Left cardiac atrium (tissue), 4 donors: ENCODE measurements around the gene FAM83F. TPM values are rescaled to one million over a fixed set of nuclear protein-coding genes. Genes with fewer than 3 reads are reported as not detected.
"Not testable (repeated sequence)": the region's sequence is repeated elsewhere in the genome, so short reads cannot be mapped to it uniquely, and the experiment has no call there.

Experiments used
- ATAC-seq, 2 donors: fragments of 200-7000 bp; cut with Tn5 transposase; one replicate each; pipeline ENCODE4 v1.9.1; 2020; ENCODE audit warnings: mild to moderate bottlenecking in 2 of 2, moderate library complexity in 2 of 2
- DNase-seq: peaks from one replicate; pipeline ENCODE4 v3.0.0-alpha.2; 2020
- intact Hi-C, 2 donors: fragments of 100-400 bp; cut with DNase I; formaldehyde crosslinking; loops; one replicate each; pipeline versions ENCODE4 v1.14.1 to v1.15.1; 2022 to 2023
- total RNA-seq, 2 donors: library from RNA; stranded (reverse); fragmentation: NEBNext Ultra II Directional; extraction: Animal tissue kit (Norgen Biotek cat#: 25700); gene quantifications; one replicate each; pipeline ENCODE4 v1.2.1, GENCODE V29; 2021
- donor health status: DM: no; HTN: yes; CAD: no.
- donor health status: DM: no; HTN: yes; CAD: no; lungs with severe emphysema.
- donor health status: DM: yes; HTN: yes; CAD: no.
- donor health status: Dilated cardiomyopathy.

The FAM83F gene
- total RNA-seq, 2 donors from 2014 or later: 2.2 to 2.4 TPM

DNA sequence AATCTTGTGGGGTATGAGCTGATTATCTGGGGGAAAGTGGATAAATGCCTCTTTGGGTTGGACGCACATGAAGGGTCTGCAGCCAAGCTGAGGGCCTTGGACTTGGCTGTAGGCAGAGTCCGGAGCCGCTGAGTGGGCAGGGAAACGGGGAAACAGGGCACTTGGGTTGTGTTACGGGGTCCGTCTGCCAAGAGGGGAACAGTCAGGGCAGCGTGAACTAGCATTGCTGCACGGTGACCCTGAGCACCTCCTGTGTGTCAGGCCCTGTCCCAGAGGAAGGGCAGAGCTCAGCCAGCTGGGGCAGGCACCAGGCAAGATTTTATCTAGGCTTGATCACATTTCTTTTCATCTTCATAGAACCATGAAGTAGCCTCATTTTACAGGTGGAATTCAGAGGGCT, 11.9 kb downstream of the FAM83F start:
- intact Hi-C loops: loop anchor here in 1 of 2 donors (10.0 kb wide), 1 partner anchor 72 kb away; no protein-coding TSS in a partner anchor
- DNase-seq (no peak), ATAC-seq (no peak)

DNA sequence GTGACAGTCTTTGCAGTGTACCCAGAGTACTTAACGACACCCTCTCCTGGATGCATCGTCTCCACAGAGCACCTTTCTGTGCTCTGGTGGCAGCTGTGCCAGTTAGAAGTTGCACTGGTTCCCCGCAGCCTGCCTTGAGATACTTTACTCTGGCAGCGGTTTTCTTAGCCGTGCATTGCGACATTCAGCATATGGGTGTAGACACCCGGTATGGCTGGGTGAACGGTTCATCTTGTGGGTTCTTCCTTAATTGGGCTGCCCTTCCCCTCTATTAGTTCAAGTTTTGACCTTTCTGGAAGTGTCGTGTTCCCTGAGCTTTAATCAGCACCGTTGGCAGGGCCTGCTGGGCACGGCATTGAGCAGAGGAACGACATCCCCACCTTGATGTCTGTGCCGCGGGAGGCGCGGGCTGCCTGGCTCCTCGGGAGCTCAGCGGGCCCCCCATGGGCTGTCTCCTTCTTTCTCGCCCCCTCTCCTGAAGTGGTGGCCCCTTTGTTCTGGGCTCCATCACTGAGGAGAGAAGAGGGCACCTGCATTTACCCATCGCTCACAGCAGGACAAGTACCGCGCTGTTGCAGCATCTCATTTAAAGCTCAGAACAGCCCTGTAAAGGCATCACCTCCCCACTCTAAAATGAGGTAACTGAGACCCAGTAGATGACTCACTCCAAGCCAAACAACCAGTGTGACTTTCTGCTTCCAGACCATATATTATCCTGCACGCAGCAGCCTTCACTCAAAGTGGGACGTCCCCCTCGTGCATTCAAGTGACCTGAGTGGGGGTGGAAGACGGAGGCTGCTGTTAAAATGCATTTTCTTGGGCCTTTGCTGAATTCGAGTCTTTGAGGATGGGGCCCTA, 13.3 kb downstream of the FAM83F start:
- DNase-seq (no peak), ATAC-seq (no peak)
- intact Hi-C loops: loop anchor here in 1 of 2 donors (10.0 kb wide), 1 partner anchor 73 kb away; no protein-coding TSS in a partner anchor

DNA sequence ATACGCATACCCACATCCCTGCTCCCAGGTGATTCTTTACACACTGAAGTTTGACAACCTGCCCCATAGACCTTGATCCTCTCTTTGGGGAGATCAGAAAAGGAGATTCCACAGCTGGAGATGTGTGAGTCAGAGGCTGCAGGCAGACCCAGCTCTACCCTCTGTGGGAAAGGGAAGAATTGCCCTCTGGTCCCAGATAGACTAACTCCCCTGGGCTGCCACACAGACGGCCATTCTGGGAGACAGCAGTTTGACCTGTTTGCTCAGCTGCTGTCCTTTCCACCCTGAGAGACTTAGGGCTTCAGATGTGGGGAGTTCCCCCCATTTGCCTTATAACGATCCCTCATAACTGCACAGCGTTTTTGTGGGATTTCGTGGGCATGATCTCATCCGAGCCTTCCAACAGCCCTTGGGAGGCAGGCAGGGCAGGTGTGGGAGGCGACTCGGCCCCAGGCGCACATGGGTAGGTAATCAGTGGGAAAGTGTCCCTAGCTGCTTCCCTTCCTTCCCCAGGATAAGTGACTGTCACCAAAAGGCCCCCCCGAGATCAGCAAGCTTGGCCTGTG, 14.1 kb downstream of the FAM83F start:
- ATAC-seq: no peak
- intact Hi-C loops: loop anchor here in 1 of 2 donors (10.0 kb wide), 1 partner anchor 74 kb away; no protein-coding TSS in a partner anchor
- DNase-seq: no peak

DNA sequence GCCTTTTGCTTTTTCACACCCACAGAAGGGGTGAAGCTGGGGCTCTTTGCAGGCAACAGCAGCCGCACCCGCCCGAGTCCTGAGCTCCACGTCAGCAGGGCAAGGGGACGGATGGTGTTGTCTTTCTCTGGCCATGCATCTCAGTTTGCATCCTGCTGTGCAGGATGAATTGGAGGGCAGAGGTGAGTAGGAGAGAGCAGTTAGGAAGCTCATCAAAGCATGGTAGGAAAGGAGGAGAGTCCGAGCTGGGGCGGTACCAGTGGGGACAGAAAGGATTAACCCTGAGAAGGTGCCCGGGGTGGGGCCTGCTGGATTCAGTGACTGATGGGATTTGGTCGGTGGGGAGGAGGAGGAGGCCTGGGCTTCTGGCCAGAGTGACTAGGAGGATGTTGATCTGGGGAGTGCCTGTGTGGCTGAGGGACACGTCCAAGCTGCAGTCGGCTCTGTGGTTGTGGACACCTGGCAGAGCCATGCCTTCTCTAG, 14.6 kb downstream of the FAM83F start:
- intact Hi-C loops: loop anchor here in 1 of 2 donors (10.0 kb wide), 1 partner anchor 75 kb away; no protein-coding TSS in a partner anchor
- ATAC-seq: no peak
- no peak for DNase-seq

DNA sequence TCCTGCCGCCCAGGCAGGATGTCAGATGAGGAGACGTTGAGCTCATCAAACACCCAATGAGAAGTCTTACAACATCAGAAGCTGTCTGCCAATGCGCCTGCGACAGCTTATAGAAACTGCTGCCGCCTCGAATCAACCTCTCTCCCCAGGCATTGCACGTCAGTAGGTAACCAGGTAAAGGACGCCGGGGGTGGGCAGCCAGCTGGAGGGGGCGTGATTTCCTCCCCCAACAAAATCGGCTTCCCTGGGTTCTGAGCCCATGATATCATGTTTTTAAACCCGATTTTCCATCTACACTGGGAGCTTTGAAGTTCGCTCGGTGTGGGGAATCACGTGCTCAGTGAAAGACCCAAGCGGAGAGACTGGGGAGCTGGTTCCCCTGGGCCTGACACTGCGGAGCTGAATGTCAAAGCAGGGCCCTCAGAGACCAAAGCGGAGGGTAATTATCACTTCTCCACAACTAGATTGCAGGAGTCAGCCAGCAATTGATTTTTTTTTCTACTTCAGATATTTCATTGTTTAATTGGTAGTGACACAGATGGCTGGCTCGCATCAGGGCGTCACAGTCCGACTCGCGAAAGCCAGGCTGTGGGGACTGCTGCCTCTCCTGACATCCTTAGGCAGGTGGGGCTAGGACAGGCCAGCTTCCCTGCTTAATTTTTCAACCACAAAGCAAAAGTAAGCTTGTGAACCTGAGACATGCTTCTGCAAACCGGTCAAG, 15.4 kb downstream of the FAM83F start:
- no peak for ATAC-seq
- DNase-seq: no peak
- intact Hi-C loops: loop anchor here in 1 of 2 donors (10.0 kb wide), 1 partner anchor 75 kb away; no protein-coding TSS in a partner anchor

DNA sequence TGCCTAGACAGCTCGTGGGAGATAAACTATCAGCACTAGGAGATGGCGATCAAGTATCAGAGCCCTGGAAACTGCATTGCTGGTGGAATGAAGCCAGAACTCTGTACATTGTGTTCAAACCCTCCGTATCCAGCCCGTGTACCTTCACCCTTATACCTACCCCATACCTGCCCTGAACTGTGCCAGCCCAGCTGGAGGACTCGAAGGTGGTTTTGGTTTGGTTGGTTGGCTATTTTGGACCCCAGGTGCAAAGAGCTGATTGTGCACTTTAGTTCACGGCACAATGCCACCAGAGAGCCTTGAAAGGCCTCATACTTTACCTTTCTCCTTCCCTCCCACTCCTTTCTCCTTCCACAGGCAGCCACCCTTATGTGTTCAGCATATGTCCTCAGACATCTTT, 16.0 kb downstream of the FAM83F start:
- intact Hi-C loops: no loop called here
- DNase-seq (no peak), ATAC-seq (no peak)

DNA sequence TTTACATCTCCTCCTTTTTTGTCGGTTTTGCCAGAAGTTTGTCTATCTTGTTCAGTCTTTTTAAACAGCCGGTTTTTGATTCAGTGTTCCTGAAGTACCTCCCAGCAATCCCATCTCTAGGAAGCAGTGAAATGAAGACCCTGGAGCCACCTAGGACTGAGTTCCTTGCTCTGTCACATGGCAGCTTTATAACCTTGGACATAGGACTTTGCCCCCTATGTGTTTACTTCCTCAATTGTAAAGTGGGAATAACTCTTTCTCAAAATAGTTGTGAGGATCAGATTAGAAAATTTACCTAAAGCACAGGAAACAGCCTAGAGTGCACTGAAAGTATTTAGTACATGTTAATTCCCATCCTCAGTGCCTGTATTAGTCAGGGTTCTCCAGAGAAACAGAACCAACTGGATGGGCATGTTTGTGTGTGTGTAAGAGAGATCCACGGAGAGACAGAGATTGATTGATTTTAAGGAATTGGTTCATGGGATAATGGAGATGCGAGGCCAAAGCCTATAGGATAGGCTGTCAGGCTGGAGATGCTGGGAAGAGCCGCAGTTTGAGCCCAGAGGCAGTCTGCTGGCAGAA, 20.0 kb downstream of the FAM83F start:
- no peak for ATAC-seq
- intact Hi-C loops: no loop called here
- DNase-seq: no peak

DNA sequence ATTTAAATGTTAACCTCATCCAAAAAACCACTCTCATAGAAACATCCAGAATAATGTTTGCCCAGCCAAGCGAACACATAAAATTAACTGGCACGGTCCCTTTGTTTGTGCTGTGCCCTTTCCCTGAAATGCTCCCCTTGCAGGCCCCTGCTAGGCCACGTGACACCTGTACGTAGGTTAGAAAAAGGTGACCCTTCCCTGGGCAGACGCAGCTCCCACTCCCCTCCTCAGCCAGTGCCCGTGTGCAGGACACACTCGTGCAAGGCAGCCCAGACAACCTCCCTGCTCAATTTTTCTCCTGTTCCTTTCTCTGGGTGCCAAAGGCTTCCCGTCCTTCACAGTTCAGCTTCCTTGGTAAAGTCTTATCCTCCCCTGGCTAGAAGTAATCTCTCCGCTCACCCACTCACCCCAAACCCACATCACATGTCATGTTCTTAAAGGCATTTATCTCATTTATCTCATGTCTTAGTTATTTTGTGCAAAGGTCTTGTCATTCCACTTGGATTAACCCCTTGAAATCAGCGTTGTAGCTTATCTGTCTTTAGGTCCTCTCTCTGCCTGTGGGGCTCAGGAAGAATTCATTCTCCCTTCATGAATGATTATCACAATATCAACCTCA, 20.7 kb downstream of the FAM83F start:
- DNase-seq (no peak), ATAC-seq (no peak)
- intact Hi-C loops: no loop called here

DNA sequence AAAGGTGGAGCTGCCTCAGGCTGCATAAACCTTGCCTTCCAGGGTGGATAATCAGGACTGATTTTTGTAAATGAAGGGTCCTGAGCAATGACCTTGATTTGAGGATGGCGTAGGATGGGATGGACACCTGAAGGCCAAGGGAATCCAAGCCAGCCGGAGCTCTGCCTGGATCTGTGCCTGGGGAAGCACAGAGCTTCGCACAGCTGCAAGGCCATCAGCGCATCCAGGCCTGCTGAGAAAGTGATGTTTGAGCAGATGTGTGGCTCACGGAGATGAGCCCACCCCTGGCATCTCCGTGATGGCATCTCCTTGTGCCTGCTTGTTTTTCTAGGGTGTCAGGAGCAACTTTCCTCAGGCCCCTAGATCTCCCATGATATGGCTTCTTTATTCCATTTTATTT, 23.3 kb downstream of the FAM83F start:
- intact Hi-C loops: no loop called here
- ATAC-seq: no peak

DNA sequence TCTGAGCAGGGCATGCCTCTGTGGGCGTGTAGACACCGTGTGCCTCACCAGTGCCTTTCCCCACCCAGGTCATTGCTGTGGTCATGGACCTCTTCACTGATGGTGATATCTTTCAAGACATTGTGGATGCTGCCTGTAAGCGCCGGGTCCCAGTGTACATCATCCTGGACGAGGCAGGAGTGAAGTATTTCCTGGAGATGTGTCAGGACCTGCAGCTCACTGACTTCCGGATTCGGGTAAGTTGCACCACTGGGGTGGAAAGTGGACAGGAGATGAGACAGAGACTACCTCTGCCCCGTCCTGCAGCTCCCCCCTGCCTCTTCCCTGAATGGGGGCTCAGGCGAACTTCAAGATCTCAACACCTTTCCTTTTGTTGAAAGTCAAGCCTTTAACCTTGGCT, 24.3 kb downstream of the FAM83F start:
- ATAC-seq: no peak
- intact Hi-C loops: no loop called here
- DNase-seq: no peak

More for the DNA sequence above, 23.3 kb downstream of the FAM83F start:
- no peak for DNase-seq

DNA sequence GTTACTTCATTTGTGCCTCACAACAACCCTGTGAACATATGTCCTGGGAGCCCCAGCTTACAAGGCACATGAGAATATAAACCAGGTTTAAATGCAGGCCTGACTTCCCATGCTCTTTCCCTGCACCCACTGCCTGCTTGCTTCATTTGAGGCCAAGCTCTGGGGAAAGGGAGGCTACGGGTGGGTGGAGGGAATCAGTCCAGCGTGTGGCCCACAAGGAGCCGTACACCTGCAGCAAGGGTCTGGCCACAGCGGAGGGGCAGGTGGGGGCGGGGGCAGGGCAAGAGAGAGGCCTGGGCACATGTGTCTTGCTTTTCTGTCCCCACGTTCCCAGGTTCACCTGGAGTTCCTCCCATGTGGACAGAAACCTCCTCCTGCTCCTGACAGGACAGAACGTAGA, 26.2 kb downstream of the FAM83F start:
- ATAC-seq: no peak
- intact Hi-C loops: loop anchor here in 1 of 2 donors (5.0 to 10.0 kb wide), 2 partner anchors 86 to 484 kb away; no protein-coding TSS in a partner anchor
- DNase-seq: no peak

DNA sequence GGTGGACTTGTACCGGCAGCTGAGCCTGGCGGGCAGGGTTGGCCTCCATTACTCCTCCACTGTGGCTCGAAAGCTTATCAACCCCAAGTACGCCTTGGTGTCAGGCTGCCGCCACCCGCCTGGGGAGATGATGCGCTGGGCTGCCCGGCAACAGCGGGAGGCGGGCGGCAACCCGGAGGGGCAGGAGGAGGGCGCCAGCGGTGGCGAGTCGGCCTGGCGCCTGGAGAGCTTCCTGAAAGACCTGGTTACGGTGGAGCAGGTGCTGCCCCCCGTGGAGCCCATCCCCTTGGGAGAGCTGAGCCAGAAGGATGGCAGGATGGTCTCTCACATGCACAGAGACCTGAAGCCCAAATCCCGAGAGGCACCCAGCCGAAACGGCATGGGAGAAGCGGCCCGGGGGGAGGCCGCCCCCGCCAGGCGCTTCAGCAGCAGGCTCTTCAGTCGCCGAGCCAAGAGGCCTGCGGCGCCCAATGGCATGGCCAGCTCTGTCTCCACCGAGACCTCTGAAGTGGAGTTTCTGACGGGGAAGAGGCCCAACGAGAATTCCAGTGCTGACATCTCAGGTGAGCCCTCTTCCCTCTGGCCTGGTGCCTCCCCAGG, 26.7 kb downstream of the FAM83F start:
- DNase-seq: no peak
- intact Hi-C loops: loop anchor here in 1 of 2 donors (5.0 to 10.0 kb wide), 2 partner anchors 87 to 484 kb away; no protein-coding TSS in a partner anchor
- ATAC-seq: no peak

DNA sequence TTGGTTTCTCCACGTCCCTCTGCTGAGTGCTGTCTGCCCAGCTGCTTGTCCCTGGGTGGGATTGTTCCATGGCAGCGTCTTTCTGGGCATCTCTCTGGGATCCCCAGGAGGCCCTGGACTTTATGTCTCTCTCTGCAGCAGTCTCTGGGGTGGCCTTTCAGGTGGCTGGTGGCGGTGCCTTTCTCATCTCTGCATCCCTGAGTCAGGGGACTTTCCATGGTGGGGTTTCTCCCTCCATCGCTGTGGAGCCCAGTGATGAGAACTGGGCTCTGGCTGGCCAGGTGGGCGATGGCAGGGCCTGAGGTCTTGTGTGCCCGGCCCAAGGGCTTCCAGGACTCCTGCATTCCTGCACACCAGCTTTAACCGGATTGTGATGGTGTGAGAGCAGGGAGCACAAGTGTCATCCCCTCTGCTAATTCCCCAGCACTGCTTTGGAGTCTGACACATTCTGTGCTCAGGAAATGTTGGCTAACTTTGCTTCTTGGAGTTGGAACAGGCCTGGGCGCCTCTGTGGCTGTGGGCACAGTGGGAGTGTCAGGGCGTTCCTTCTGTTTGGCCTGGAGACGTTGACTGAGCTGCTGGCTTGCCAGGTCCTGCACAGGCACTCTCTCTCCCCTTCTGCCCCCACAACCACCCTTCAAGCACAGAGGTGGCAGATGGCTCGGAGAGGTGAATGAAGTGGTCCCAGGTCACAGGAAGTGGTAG, 27.9 kb downstream of the FAM83F start:
- ATAC-seq: no peak
- DNase-seq: no peak
- intact Hi-C loops: loop anchor here in 1 of 2 donors (5.0 to 10.0 kb wide), 2 partner anchors 88 to 485 kb away; no protein-coding TSS in a partner anchor

DNA sequence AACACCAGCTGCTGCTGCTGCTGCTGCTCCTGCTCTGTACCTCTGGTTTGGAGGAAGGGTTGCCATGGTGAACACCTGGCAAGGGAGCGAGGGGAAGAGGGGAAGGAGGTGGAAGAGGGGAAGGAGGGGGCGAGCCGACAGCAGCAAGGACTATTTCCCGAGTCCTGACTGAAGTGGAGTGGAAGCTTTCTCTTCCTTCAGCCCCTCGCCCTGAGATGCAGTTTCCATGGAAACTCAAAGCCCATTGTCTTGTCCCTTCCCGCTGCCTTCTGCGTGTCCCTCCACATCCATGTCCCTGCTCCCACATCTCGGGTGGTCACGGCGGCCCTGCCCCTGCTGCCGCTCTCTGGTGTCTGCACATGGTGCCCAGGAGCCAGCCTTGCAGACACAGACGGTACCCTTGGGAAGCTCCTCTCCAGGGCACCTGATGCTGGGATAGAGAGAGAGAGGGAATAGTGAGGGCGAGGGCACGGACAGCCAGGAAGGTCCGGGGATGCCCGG, 28.6 kb downstream of the FAM83F start:
- intact Hi-C loops: loop anchor here in 1 of 2 donors (5.0 to 10.0 kb wide), 2 partner anchors 89 to 486 kb away; no protein-coding TSS in a partner anchor
- DNase-seq: no peak

DNA sequence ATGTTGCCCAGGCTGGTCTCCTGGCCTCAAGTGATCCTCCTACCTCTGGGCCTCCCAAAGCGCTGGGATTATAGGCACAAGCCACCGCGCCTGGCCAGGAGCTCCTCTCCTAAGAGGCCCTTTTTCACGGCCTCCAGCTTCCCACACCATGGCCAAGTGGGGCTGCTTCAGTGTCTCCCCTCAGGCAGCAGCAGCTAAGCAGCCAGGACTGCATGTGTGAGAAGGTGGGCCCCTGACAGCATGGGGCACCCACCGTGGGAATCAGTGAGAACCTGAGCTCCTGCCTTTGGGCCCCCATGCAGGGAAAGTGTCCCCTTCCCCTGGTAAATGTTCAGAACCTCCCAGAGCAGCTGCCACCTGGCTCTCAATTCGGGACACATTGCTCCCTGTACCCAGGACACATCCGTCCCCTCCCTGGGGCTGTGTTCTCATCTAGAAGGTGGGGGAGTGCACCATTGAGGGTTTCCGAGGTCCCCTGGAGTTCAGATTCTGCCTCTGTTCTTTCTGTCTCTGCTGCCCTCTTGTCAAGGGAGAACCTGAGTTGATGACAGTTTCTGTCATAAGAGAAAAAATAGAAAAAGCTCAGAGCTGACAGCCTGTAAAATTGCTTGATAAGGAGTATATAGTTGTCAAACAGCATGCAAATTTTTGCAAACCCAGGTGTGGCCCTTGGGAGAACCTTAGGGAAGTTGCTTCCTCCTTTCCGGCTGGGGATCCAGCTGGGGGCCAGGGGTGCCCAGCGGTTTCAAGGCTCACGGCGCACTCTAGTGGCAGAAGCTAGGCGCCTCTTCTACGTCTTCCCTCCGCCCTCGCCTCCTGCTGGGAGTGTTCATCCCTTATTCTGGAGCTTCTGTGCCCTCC, 29.7 kb downstream of the FAM83F start:
- intact Hi-C loops: loop anchor here (2.0 to 10.0 kb wide), 5 partner anchors 90 to 487 kb away; no protein-coding TSS in a partner anchor
- DNase-seq (peak; percentile 79), ATAC-seq (peak; percentile 79 to 86)

More for the DNA sequence above, 28.6 kb downstream of the FAM83F start:
- ATAC-seq: no peak

DNA sequence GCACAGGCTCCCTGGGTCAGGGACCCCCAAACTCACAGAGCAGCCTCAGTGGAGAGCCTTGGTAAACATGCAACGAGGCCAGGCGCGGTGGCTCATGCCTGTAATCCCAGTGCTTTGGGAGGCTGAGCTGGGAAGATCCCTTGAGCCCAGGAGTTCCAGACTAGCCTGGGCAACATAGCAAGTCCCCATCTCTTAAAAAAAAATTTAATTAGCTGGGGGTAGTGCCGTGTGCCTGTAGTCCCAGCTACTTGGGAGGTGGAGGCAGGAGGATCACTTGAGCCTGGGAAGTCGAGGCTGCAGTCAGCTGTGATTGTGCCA, 30.3 kb downstream of the FAM83F start:
- not testable (repeated sequence) for DNase-seq, ATAC-seq
- intact Hi-C loops: loop anchor here (2.0 to 10.0 kb wide), 5 partner anchors 90 to 488 kb away; no protein-coding TSS in a partner anchor
